HCT116 (cell line): ENCODE results near the gene EEF1A2. TPM values are rescaled to one million over a fixed set of nuclear protein-coding genes. Genes with fewer than 3 reads are reported as not detected.

Source experiments
- ATAC-seq: fragments of 200-7000 bp; cut with Tn5 transposase; 2 replicates; pipeline ENCODE4 v1.9.1; 2020; ENCODE audit warnings: mild to moderate bottlenecking, moderate library complexity
- BruUV-seq: library from RNA; stranded (reverse); fragments of 400-500 nt; replicated peaks from 2 replicates; lab custom pipeline; 2021; lab: Mats Ljungman, UMichigan
- CTCF ChIA-PET: fragments of 300-600 bp; sonication (Branson Sonifier 250); formaldehyde crosslinking; loops from one replicate; lab custom pipeline; 2021; ENCODE audit warnings: antibody characterized with exemption; lab: Charles Lee
- POLR2A ChIA-PET: fragments of 300-600, 350-600 bp; sonication (Branson Sonifier 250); formaldehyde crosslinking; loops from one replicate; lab custom pipeline; 2021; ENCODE audit warnings: antibody characterized with exemption; lab: Charles Lee
- RAD21 ChIA-PET, 2 experiments: fragments of 300-600 bp; sonication (Branson Sonifier 250); formaldehyde crosslinking; loops; one replicate each; lab custom pipeline; 2023; ENCODE audit warnings: low total read pairs in 2 of 2; ENCODE audit not compliant: uncharacterized antibody in 2 of 2, unreplicated experiment in 2 of 2, low non-redundant PET in 1 of 2; lab: Charles Lee
- DNase-seq: peaks from one replicate; pipeline ENCODE4 v3.0.0-alpha.2; 2010; ENCODE audit warnings: low read depth, low spot score
- H2AFZ ChIP-seq: fragments of 200-600 bp; shearing (Covaris generic), sonication (generic); 2 replicates; pipeline ENCODE4 v1.6.1; 2017; ENCODE audit warnings: low read depth, mixed run types, mixed read lengths, antibody characterized with exemption, low read length; ENCODE audit not compliant: poor library complexity, severe bottlenecking
- H3K27ac ChIP-seq: 2 replicates; pipeline ENCODE4 v1.5.1; 2012; ENCODE audit warnings: low read depth, low read length
- H3K27me3 ChIP-seq: fragments of 200-600 bp; sonication (generic); 2 replicates; pipeline ENCODE4 v1.6.1; 2016; ENCODE audit warnings: mixed run types, low read length, mixed read lengths; ENCODE audit not compliant: insufficient read depth
- H3K36me3 ChIP-seq, 2 experiments: fragments of 200-500 bp in 1 of 2; fragments of 200-600 bp in 1 of 2; sonication (Bioruptor generic) in 1 of 2; sonication (generic) in 1 of 2; 2 replicates each; pipeline versions ENCODE4 v1.5.1 to v1.6.1; 2014 to 2016; ENCODE audit warnings: low read length in 2 of 2, inconsistent platforms in 1 of 2, mixed read lengths in 1 of 2, mixed run types in 1 of 2; ENCODE audit not compliant: insufficient read depth in 2 of 2, control insufficient read depth in 1 of 2
- H3K4me1 ChIP-seq, 2 experiments: fragments of 200-600 bp in 1 of 2; sonication (generic) in 1 of 2; 2 replicates each; pipeline versions ENCODE4 v1.5.1 to v1.6.1; 2012 to 2017; ENCODE audit warnings: low read length in 2 of 2, inconsistent platforms in 1 of 2, mild to moderate bottlenecking in 1 of 2, mixed read lengths in 1 of 2, mixed run types in 1 of 2, moderate library complexity in 1 of 2; ENCODE audit not compliant: insufficient read depth in 2 of 2, control insufficient read depth in 1 of 2
- H3K4me2 ChIP-seq: fragments of 200-600 bp; sonication (generic); 2 replicates; pipeline ENCODE4 v1.6.1; 2017; ENCODE audit warnings: mixed run types, low read length, mixed read lengths
- H3K4me3 ChIP-seq, 2 experiments: fragments of 200-600 bp in 1 of 2; sonication (generic) in 1 of 2; replicated peaks in 1 of 2; 2 replicates each; pipeline ENCODE4 v1.5.1; 2011 to 2016; ENCODE audit warnings: low read length in 2 of 2, control low read depth in 1 of 2, low read depth in 1 of 2, mild to moderate bottlenecking in 1 of 2, mixed read lengths in 1 of 2, mixed run types in 1 of 2
- H3K79me2 ChIP-seq: fragments of 200-600 bp; sonication (generic); 2 replicates; pipeline ENCODE4 v1.6.1; 2017; ENCODE audit warnings: mild to moderate bottlenecking, mixed run types, low read length, moderate library complexity, mixed read lengths; ENCODE audit not compliant: insufficient read depth
- H3K9ac ChIP-seq: fragments of 200-600 bp; sonication (generic); 2 replicates; pipeline ENCODE4 v1.6.1; 2016; ENCODE audit warnings: low read length, mixed read lengths
- H3K9me2 ChIP-seq: fragments of 200-600 bp; sonication (generic), shearing (Covaris generic); 2 replicates; pipeline ENCODE4 v1.6.1; 2017; ENCODE audit warnings: mixed run types, mild to moderate bottlenecking, moderate library complexity; ENCODE audit not compliant: insufficient read depth
- H3K9me3 ChIP-seq, 2 experiments: fragments of 200-500 bp in 1 of 2; fragments of 200-600 bp in 1 of 2; sonication (Bioruptor generic) in 1 of 2; sonication (generic) in 1 of 2; 2 replicates each; pipeline ENCODE4 v1.6.1; 2014 to 2017; ENCODE audit warnings: low read length in 2 of 2, mixed read lengths in 2 of 2, inconsistent platforms in 1 of 2, low read depth in 1 of 2, mild to moderate bottlenecking in 1 of 2, mixed run types in 1 of 2, moderate library complexity in 1 of 2; ENCODE audit not compliant: control insufficient read depth in 1 of 2, insufficient read depth in 1 of 2
- H4K20me1 ChIP-seq: fragments of 200-600 bp; sonication (generic), shearing (Covaris generic); 2 replicates; pipeline ENCODE4 v1.6.1; 2017; ENCODE audit warnings: mixed run types, mild to moderate bottlenecking, moderate library complexity; ENCODE audit not compliant: insufficient read depth
- CBX3 ChIP-seq: IDR thresholded peaks from 2 replicates; pipeline ENCODE4 v1.6.1; 2012; ENCODE audit warnings: low read depth
- CEBPB ChIP-seq: IDR thresholded peaks from 2 replicates; pipeline ENCODE4 v1.6.1; 2012; ENCODE audit warnings: low read depth
- EZH2phosphoT487 ChIP-seq: fragments of 200-600 bp; IDR thresholded peaks from 2 replicates; pipeline ENCODE4 v1.6.1; 2018; ENCODE audit warnings: antibody characterized with exemption, borderline replicate concordance
- JUND ChIP-seq: IDR thresholded peaks from 2 replicates; pipeline ENCODE4 v1.6.1; 2012
- RAD21 ChIP-seq: IDR thresholded peaks from 2 replicates; pipeline ENCODE4 v1.6.1; 2012; ENCODE audit warnings: low read depth, mild to moderate bottlenecking
- SIN3A ChIP-seq: IDR thresholded peaks from 2 replicates; pipeline ENCODE4 v1.6.1; 2012; ENCODE audit warnings: low read depth
- SP1 ChIP-seq: IDR thresholded peaks from 2 replicates; pipeline ENCODE4 v1.6.1; 2012; ENCODE audit warnings: low read depth
- TCF7L2 ChIP-seq: IDR thresholded peaks from 2 replicates; pipeline ENCODE4 v1.7.0; 2011; ENCODE audit warnings: borderline replicate concordance, inconsistent platforms; ENCODE audit not compliant: insufficient read depth, insufficient read length; ENCODE audit errors: extremely low read depth
- YY1 ChIP-seq: IDR thresholded peaks from 2 replicates; pipeline ENCODE4 v1.6.1; 2011; ENCODE audit warnings: low read length, low read depth, moderate library complexity, mild to moderate bottlenecking; ENCODE audit not compliant: insufficient replicate concordance; ENCODE audit errors: extremely low read depth
- ZBTB33 ChIP-seq: IDR thresholded peaks from 2 replicates; pipeline ENCODE4 v1.6.1; 2011; ENCODE audit warnings: mild to moderate bottlenecking, low read length, moderate library complexity; ENCODE audit not compliant: insufficient replicate concordance; ENCODE audit errors: extremely low read depth
- intact Hi-C: fragments of 100-400 bp; cut with micrococcal nuclease; formaldehyde crosslinking; loops from 2 replicates; pipeline ENCODE4 v1.10.0; 2022
- total RNA-seq: library from RNA; stranded (reverse); gene quantifications from one replicate; pipeline ENCODE4 v1.2.1, GENCODE V29; 2021; ENCODE audit not compliant: unreplicated experiment
- TF ChIP-seq, protein P1 (sequence below): IDR thresholded peaks from 2 replicates; pipeline ENCODE4 v1.6.1; 2012
- TF ChIP-seq, protein P2 (sequence below): IDR thresholded peaks from 2 replicates; pipeline ENCODE4 v1.6.1; 2012
- TF ChIP-seq, protein P3 (sequence below): IDR thresholded peaks from 2 replicates; pipeline ENCODE4 v1.6.1; 2012; ENCODE audit warnings: low read depth
- TF ChIP-seq, protein P4 (sequence below), 3 experiments: fragments of 200-600 bp in 1 of 3; sonication (generic) in 1 of 3; IDR thresholded peaks in 2 of 3; conservative IDR thresholded peaks in 1 of 3; 2 replicates each; pipeline ENCODE4 v1.5.1; 2012 to 2017; ENCODE audit warnings: low read depth in 2 of 3, low read length in 2 of 3, antibody characterized with exemption in 1 of 3, borderline replicate concordance in 1 of 3, control low read depth in 1 of 3, mild to moderate bottlenecking in 1 of 3, mixed read lengths in 1 of 3, mixed run types in 1 of 3, moderate library complexity in 1 of 3; ENCODE audit not compliant: insufficient read depth in 1 of 3

The EEF1A2 gene
- total RNA-seq, 1 experiment from 2014 or later: 454 TPM

DNA sequence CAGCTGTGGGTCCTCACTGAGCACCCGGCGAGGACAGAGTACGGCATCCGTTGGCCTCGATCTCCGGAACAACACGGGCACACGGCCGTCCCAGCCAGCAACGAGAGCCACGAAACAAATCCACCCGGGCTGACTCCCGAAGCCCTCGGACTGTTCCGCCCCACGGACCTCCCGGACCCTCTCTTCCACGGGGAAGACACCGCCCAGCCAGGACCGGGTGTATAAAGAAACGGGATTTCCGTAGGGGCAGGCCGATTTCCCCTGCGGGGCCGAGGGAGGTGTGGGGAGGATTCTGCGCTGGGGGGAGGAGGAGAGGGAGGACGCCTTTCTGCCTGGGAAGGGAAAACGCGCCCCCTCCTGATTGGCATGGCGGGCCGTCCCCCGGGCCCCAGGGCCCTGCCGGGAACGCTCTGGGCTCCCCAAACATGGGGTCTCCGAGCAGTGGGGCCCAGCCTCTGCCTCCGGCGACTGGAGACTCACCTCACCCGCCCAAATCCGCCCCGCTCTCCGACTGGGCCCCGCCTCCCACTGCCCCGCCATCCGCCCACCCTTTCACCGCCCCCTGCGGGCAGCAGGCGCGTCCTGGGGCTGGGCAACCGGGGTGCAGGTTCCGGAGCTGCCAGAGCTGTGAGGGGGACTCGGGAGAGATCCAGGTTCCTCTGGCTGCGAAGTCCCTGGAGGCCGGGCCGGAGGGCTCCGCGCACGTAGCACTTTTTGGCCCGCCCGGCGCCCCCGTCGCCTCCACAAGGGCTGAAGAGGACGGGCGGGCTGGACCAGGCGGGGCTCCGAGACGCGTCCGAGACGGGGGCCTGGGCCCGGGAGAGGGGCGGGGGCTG lies 21.0 kb upstream of the EEF1A2 start (continued):
- peak; percentile 32 for TF ChIP-seq YY1
- TF ChIP-seq CBX3: no peak
- no peak for TF ChIP-seq TCF7L2
- TF ChIP-seq, protein P1, sequence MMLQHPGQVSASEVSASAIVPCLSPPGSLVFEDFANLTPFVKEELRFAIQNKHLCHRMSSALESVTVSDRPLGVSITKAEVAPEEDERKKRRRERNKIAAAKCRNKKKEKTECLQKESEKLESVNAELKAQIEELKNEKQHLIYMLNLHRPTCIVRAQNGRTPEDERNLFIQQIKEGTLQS: no peak

GRCh38 chr20:63518946-63519667 lies 20.2 kb upstream of the EEF1A2 start:
- Histone ChIP-seq H3K4me3 (peak overlapping the region; percentile 89 to 97), H3K9me2 (no peaks in the 10 kb centered on the region), H3K9me3 (peaks cover 5 to 7% of the 10 kb centered on the region in 2 experiments; a peak in 2 of 4 replicates), H3K9ac (peak overlapping the region; percentile 94), H3K27me3 (no peaks in the 10 kb centered on the region), H4K20me1 (no peaks in the 10 kb centered on the region), H2AFZ (no peak overlapping the region), H3K79me2 (peaks cover 21% of the 10 kb centered on the region), H3K36me3 (peaks cover 6 to 24% of the 10 kb centered on the region in 2 experiments), H3K27ac (peak overlapping the region; percentile 98), H3K4me2 (peak overlapping the region; percentile 93), H3K4me1 (peaks cover 5 to 34% of the 10 kb centered on the region in 2 experiments; a peak in 3 of 4 replicates)
- ChIA-PET POLR2A (no interaction called here), CTCF (interaction anchor here (1.9 kb wide), 1 partner anchor 455 kb away, joined by 5 read pairs; no protein-coding TSS in a partner anchor), RAD21 (no interaction called here)
- BruUV-seq: no TSS peak
- intact Hi-C loops: no loop called here
- ATAC-seq (no peak), DNase-seq (no peak)
- TF ChIP-seq RAD21: no peak
- TF ChIP-seq, protein P2, sequence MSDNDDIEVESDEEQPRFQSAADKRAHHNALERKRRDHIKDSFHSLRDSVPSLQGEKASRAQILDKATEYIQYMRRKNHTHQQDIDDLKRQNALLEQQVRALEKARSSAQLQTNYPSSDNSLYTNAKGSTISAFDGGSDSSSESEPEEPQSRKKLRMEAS: no peak
- TF ChIP-seq CEBPB: no peak
- TF ChIP-seq, protein P3, sequence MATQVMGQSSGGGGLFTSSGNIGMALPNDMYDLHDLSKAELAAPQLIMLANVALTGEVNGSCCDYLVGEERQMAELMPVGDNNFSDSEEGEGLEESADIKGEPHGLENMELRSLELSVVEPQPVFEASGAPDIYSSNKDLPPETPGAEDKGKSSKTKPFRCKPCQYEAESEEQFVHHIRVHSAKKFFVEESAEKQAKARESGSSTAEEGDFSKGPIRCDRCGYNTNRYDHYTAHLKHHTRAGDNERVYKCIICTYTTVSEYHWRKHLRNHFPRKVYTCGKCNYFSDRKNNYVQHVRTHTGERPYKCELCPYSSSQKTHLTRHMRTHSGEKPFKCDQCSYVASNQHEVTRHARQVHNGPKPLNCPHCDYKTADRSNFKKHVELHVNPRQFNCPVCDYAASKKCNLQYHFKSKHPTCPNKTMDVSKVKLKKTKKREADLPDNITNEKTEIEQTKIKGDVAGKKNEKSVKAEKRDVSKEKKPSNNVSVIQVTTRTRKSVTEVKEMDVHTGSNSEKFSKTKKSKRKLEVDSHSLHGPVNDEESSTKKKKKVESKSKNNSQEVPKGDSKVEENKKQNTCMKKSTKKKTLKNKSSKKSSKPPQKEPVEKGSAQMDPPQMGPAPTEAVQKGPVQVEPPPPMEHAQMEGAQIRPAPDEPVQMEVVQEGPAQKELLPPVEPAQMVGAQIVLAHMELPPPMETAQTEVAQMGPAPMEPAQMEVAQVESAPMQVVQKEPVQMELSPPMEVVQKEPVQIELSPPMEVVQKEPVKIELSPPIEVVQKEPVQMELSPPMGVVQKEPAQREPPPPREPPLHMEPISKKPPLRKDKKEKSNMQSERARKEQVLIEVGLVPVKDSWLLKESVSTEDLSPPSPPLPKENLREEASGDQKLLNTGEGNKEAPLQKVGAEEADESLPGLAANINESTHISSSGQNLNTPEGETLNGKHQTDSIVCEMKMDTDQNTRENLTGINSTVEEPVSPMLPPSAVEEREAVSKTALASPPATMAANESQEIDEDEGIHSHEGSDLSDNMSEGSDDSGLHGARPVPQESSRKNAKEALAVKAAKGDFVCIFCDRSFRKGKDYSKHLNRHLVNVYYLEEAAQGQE: no peak
- no peak for TF ChIP-seq ZBTB33
- no peak for TF ChIP-seq EZH2phosphoT487
- no peak for TF ChIP-seq JUND
- no peak for TF ChIP-seq SP1
- no peak for TF ChIP-seq SIN3A
- TF ChIP-seq, protein P4, sequence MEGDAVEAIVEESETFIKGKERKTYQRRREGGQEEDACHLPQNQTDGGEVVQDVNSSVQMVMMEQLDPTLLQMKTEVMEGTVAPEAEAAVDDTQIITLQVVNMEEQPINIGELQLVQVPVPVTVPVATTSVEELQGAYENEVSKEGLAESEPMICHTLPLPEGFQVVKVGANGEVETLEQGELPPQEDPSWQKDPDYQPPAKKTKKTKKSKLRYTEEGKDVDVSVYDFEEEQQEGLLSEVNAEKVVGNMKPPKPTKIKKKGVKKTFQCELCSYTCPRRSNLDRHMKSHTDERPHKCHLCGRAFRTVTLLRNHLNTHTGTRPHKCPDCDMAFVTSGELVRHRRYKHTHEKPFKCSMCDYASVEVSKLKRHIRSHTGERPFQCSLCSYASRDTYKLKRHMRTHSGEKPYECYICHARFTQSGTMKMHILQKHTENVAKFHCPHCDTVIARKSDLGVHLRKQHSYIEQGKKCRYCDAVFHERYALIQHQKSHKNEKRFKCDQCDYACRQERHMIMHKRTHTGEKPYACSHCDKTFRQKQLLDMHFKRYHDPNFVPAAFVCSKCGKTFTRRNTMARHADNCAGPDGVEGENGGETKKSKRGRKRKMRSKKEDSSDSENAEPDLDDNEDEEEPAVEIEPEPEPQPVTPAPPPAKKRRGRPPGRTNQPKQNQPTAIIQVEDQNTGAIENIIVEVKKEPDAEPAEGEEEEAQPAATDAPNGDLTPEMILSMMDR (IDR thresholded peaks at IDR 0.05 in 2 of 3, conservative IDR thresholded peaks at IDR 0.05 in 1 of 3; ENCODE audit: borderline replicate concordance in 1 of 3, insufficient read depth in 1 of 3, low read depth in 2 of 3, low read length in 2 of 3): no peak
